Fibroblast of villous mesenchyme (primary cell): ENCODE measurements around the gene USP32. TPM values are rescaled to one million over a fixed set of nuclear protein-coding genes. Genes with fewer than 3 reads are reported as not detected.

Experiments
- DNase-seq: peaks from one replicate; pipeline ENCODE4 v3.0.0-alpha.2; 2010; ENCODE audit warnings: low read depth
- H3K4me3 ChIP-seq: 2 replicates; pipeline ENCODE4 v1.5.1; 2011; ENCODE audit warnings: low read depth, mild to moderate bottlenecking, low read length
- CTCF ChIP-seq: IDR thresholded peaks from 2 replicates; pipeline ENCODE4 v1.5.1; 2012; ENCODE audit warnings: low read depth, mild to moderate bottlenecking, low read length; ENCODE audit not compliant: insufficient read depth
- total RNA-seq: library from RNA; depleted of rRNA; stranded (reverse); fragments of >200 nt; gene quantifications from 2 replicates; pipeline ENCODE4 v1.2.3, GENCODE V29; 2012

USP32 gene
- total RNA-seq, 1 donor, result 95.4 TPM

DNA sequence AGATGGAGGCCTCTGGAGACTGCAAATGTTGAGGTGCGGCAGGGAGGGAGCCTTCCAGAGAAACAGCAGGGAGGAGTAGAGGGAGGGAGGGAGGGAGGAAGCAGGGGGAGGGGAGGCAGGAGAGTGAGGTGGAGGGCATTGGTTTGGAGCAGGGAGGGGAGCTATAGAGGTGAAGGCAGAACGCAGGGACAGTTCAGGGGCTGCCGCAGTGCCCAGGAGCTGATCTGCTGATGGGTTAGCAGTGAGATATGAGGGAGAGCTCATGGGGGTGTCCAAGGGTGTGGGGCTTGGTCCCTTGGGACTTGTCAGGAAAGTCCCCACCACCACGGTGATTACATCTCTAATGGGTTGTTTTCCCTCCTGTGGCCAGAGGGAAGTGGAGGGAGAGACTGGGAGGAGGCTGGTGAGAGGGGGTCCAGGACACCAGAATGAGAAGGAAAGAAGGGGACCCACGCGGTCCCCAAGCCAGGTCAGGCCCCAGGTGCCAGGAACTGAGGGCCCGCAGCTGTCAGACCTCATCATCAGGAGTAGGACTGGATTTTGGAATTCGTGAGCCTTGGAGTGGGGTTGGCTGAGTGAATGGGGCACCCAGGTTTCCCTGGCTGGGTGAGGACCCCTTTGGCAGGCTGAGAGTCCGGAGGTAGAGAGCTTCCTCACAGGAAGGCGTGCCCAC, 231.0 kb downstream of the USP32 start:
- no peak for DNase-seq
- no peak overlapping the region for H3K4me3 ChIP-seq
- no peak for TF ChIP-seq CTCF

DNA sequence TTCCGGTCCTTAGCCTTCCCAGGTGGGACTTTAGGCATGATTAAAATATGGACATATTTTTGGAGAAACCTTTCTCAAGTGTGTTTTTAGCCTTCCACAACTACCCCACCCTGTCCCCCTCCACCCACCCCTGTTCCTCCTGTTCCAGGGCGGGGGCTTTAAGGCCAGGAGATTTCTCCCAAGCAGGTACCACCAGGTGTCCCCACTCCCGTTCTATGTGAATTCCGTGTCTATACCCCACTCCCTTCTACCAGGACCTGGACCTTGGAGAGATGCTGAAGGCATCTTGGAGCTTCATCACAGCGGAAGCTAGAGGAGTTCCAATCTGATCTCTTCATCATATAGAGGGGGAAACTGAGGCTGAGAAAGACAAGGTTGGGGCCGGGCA, 232.5 kb downstream of the USP32 start:
- H3K4me3 ChIP-seq, result no peak overlapping the region
- TF ChIP-seq CTCF, result no peak
- DNase-seq, result no peak

GRCh38 chr17:60158751-60159478, 233.0 kb downstream of the USP32 start:
- no peak overlapping the region for H3K4me3 ChIP-seq
- DNase-seq, result no peak
- TF ChIP-seq CTCF, result no peak

DNA sequence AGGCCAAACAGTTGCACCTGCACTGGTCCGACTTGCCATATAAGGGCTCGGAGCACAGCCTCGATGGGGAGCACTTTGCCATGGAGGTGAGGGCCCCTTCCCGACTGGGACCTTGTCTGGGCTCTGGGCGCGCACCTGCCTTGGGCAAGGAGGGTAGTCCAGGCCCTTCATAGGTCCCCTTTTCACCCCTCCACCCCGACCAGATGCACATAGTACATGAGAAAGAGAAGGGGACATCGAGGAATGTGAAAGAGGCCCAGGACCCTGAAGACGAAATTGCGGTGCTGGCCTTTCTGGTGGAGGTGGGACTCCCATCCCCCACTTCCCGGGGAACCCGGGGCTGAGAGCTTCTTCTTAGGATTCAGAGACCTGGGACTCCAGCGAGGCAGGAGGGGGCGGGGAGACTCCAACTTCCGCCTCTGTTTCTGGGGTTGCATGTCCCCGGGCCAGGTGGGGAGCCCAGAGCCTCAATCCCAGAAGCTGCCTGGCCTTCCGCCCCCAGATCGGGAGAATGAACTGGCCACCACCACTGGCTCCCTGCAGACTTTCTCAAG, 234.4 kb downstream of the USP32 start:
- no peak overlapping the region for H3K4me3 ChIP-seq
- TF ChIP-seq CTCF, result no peak
- DNase-seq, result no peak

DNA sequence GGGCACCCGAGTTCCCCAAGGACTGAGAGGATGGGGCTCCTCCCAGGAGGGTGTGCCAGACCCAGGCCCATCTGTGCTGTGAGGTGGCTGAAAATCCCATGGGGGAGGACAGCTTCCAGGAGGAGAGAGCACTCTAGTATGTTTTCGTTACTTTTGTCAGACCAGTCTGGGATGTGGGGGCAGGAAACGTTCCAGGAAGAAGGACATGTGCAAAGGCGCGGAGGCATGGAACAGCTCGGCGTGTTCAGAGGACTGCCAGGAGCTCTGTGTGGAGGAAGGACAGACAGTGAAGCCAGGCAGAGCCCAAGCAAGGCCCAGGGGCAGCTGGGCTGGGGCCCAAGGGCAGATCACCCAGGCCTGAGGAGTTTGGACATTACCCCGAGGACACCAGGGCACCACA, 235.2 kb downstream of the USP32 start:
- H3K4me3 ChIP-seq, result no peak overlapping the region
- no peak for DNase-seq
- TF ChIP-seq CTCF, result no peak

- no peak for DNase-seq
- no peak overlapping the region for H3K4me3 ChIP-seq
- no peak for TF ChIP-seq CTCF
These were observed 236.1 kb downstream of the USP32 start for GRCh38 chr17:60155815-60156214.
